ENCODE measurements around the gene PRR23E.

PRR23E gene

DNA sequence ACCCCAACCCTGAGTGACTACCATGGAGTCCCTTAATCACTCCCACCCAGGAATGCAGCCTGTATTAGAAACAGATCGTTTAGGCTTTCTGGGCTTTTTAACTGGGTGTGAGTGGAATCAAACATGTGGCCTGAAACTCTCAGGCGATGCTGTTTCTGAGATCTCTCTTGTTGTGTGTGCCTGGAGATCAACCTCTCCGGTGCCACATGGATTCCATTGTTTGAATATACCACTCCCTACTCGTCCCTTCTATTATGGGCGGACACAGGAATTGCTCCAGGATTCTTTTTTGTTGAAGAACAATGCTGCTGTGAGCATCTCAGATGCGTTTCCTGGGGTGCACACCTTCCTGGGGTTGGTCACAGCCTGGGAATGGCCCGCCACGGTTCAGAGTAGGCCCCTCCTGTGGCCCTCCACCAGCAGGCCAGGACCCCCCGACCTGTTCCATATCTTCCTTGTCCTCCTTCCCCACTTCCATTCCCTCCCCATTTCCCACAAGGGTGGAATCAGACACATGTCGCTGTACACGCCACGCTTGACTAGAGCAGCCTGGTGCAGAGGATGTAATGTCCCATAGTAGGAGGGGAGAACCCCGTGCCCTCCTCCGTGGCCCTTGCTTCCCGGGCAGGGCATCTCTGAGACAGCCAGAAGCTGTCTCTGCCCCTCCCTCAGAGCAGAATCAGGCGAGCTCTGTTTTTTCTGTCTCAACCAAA lies 36.4 kb upstream of the PRR23E start:
- no peak overlapping the region for H3K4me3 ChIP-seq (ENCODE audit: low read length)
- H3K27ac ChIP-seq (ENCODE audit: low read length) = no peak overlapping the region
- H3K9ac ChIP-seq (ENCODE audit: low read length) = no peak overlapping the region
- H3K36me3 ChIP-seq (ENCODE audit: control insufficient read depth, low read depth, low read length) = no peaks in the 10 kb centered on the region
- H3K9me3 ChIP-seq (ENCODE audit: control insufficient read depth, low read depth, low read length) = no peaks in the 10 kb centered on the region
- H3K27me3 ChIP-seq (ENCODE audit: control insufficient read depth, insufficient read depth, low read length) = no peaks in the 10 kb centered on the region
- peaks cover 9% of the 10 kb centered on the region for H3K4me1 ChIP-seq (ENCODE audit: control insufficient read depth, low read depth, low read length)

DNA sequence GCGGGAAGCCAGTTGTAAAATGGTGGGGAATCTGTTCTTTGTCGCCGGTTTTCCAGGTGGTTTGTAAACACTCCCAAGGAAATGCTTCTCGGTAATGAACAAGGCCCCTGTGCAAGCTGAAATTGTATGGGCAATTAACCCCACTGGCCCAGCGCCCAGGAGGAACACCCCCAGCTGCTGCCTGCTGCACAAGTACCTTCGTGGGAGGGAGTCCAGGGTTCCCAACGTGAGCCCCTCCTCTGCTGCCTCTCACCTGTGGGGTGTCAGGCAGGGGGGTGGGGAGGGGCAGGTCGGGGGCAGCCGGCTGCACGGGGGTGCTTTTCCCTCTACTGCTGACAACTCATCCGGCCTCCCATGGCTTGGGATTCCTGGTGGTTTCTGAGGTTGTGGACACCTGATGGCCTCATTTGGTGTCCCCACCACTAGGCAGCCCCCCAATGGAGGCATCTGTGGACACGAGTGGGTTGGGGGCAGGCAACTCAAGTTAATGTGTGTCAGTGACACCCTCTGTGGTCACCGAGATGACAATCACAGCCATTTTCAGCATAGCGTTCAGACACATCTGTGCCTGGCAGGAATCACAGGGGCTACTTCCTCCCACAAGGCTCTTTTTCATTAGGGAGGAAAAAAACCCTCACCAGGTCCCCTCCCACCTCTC lies 35.6 kb upstream of the PRR23E start:
- Histone ChIP-seq H3K27ac (ENCODE audit: low read length) (no peak overlapping the region), H3K9me3 (ENCODE audit: control insufficient read depth, low read depth, low read length) (no peaks in the 10 kb centered on the region), H3K27me3 (ENCODE audit: control insufficient read depth, insufficient read depth, low read length) (no peaks in the 10 kb centered on the region), H3K4me3 (ENCODE audit: low read length) (no peak overlapping the region), H3K4me1 (ENCODE audit: control insufficient read depth, low read depth, low read length) (peaks cover 9% of the 10 kb centered on the region), H3K36me3 (ENCODE audit: control insufficient read depth, low read depth, low read length) (no peaks in the 10 kb centered on the region), H3K9ac (ENCODE audit: low read length) (no peak overlapping the region)

DNA sequence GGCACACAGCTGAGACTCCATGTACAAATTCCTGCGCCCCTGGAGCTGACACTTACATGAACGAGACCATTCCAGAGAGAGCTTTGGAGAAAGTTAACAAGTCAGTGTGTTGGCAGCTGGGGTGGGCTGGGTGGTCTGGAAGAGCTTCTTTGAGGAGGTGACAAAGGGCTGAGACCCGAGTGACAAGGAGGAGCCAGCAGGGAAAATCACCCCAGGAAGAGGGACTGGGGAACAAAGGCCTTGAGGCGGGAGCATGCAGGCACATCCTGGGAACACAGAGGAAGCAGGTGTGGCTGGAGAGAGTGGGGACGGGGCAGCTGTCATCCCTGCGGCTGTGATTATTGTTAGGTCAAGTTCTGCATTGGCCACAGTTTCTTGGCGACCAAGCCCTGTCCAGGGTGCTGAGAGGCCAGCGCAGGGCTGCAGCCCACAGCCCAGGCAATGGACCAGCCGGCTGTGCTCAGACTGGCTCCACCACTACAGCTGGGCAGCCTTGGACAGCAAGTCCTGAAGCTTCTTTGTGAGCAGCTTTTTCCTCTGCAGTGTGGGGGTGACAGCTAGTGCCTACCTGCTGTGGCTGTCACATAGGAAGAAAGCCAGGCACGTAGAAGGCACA lies 34.2 kb upstream of the PRR23E start:
- Histone ChIP-seq H3K9me3 (ENCODE audit: control insufficient read depth, low read depth, low read length) (no peaks in the 10 kb centered on the region), H3K36me3 (ENCODE audit: control insufficient read depth, low read depth, low read length) (no peaks in the 10 kb centered on the region), H3K27ac (ENCODE audit: low read length) (no peak overlapping the region), H3K4me1 (ENCODE audit: control insufficient read depth, low read depth, low read length) (peaks cover 9% of the 10 kb centered on the region), H3K9ac (ENCODE audit: low read length) (no peak overlapping the region), H3K27me3 (ENCODE audit: control insufficient read depth, insufficient read depth, low read length) (no peaks in the 10 kb centered on the region), H3K4me3 (ENCODE audit: low read length) (no peak overlapping the region)

DNA sequence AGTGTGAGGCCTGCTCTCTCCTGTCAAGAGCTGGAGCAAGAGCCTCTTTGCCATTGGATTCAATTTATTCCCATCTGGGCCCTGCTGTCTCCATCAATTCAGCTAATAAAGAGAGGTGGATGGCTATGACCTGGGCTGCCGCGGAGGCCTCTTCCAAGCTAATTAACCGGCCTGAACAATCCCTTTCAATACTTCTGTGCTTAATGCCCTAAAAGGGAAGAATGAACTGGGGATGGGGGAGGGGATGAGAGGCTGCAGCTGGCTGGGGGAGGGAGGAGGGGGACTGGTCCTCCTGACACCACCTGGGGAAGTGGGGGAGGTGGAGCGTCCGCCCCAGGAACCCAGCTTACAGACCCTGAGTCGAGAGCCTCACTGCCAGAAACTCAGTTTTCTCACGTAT lies 33.4 kb upstream of the PRR23E start:
- H3K36me3 ChIP-seq (ENCODE audit: control insufficient read depth, low read depth, low read length) = no peaks in the 10 kb centered on the region
- H3K9ac ChIP-seq (ENCODE audit: low read length) = no peak overlapping the region
- no peak overlapping the region for H3K27ac ChIP-seq (ENCODE audit: low read length)
- H3K27me3 ChIP-seq (ENCODE audit: control insufficient read depth, insufficient read depth, low read length) = no peaks in the 10 kb centered on the region
- H3K9me3 ChIP-seq (ENCODE audit: control insufficient read depth, low read depth, low read length) = no peaks in the 10 kb centered on the region
- no peak overlapping the region for H3K4me3 ChIP-seq (ENCODE audit: low read length)
- H3K4me1 ChIP-seq (ENCODE audit: control insufficient read depth, low read depth, low read length) = peaks cover 9% of the 10 kb centered on the region

DNA sequence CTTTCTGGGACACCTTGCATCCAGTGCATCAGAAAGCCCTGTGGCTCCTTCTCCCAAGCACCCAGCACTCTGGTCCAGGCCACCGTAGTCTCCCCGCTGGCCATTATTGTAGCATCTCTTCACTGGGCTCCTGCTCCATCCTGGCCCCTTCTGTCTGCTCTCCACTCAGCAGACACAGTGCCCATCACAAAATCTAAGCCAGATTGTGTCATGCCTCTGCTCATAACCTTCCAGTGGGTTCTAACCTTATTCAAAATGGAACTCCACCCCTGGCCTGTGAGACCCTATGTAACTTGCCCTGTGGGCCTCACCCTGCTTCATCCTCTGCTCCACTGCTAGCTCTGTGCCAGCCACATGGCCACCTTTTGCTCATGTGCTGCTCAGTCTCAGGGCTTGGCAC lies 31.7 kb upstream of the PRR23E start:
- no peaks in the 10 kb centered on the region for H3K9me3 ChIP-seq (ENCODE audit: control insufficient read depth, low read depth, low read length)
- H3K4me1 ChIP-seq (ENCODE audit: control insufficient read depth, low read depth, low read length) = peaks cover 9% of the 10 kb centered on the region
- no peaks in the 10 kb centered on the region for H3K36me3 ChIP-seq (ENCODE audit: control insufficient read depth, low read depth, low read length)
- no peak overlapping the region for H3K27ac ChIP-seq (ENCODE audit: low read length)
- H3K27me3 ChIP-seq (ENCODE audit: control insufficient read depth, insufficient read depth, low read length) = no peaks in the 10 kb centered on the region
- no peak overlapping the region for H3K9ac ChIP-seq (ENCODE audit: low read length)
- H3K4me3 ChIP-seq (ENCODE audit: low read length) = no peak overlapping the region

DNA sequence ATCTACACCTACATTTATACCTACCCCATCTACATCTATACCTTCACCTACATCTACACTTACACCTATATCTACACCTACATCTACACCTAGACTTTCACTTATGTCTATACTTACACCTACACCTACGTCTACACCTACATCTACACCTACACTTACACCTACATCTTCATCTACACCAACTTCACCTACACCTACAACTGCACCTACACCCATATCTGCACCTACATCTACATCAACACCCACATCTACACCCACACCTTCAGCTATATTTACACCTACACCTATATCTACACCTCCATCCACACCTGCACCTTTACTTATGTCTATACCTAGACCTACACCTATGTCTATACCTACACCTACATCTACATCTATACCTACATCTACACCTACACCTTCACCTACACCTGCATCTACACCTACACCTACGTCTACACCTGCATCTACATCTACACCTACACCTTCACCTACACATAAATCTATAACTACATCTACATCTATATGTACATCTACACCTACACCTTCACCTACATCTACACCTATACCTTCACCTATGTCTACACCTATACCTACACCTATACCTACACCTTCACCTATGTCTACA lies 30.9 kb upstream of the PRR23E start:
- Histone ChIP-seq H3K9me3 (ENCODE audit: control insufficient read depth, low read depth, low read length) (no peaks in the 10 kb centered on the region), H3K4me3 (ENCODE audit: low read length) (no peak overlapping the region), H3K4me1 (ENCODE audit: control insufficient read depth, low read depth, low read length) (peaks cover 9% of the 10 kb centered on the region), H3K27ac (ENCODE audit: low read length) (no peak overlapping the region), H3K36me3 (ENCODE audit: control insufficient read depth, low read depth, low read length) (no peaks in the 10 kb centered on the region), H3K9ac (ENCODE audit: low read length) (no peak overlapping the region), H3K27me3 (ENCODE audit: control insufficient read depth, insufficient read depth, low read length) (no peaks in the 10 kb centered on the region)

DNA sequence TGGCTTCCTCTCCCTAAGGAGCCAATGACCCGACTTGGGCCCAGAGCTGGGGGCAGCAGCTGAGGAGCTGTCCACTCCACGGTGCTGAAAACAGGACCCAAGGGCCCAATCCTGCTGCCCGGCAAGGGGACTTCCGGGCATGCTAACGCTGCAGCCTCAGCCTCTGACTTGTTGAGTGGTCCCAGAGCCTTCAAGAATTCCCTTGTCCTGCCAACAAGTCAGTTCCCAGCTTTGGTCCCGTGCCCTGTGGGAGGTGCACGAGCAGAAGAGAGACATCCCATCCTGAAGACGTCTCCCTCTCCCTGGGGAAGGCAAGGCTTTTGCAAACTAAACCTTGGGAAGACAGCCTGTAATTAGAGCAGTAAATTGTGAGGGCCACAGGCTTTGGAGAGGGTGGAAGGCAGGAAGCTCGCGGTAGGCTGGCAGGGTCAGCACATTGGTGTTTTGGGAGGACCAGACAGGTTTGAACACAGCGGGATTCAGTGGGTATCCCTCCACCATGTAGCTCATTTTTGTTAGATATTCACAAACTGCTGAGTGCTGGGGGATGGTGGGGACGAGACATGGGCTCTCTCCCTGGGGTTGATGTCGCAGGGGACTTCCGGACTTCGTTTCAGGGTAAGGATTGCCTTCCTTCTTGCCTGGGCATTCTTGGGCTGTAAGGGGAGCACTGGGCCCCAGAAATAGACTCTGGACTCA lies 29.8 kb upstream of the PRR23E start:
- peaks cover 9% of the 10 kb centered on the region for H3K4me1 ChIP-seq (ENCODE audit: control insufficient read depth, low read depth, low read length)
- H3K9ac ChIP-seq (ENCODE audit: low read length) = no peak overlapping the region
- H3K9me3 ChIP-seq (ENCODE audit: control insufficient read depth, low read depth, low read length) = no peaks in the 10 kb centered on the region
- H3K27ac ChIP-seq (ENCODE audit: low read length) = no peak overlapping the region
- H3K36me3 ChIP-seq (ENCODE audit: control insufficient read depth, low read depth, low read length) = no peaks in the 10 kb centered on the region
- H3K27me3 ChIP-seq (ENCODE audit: control insufficient read depth, insufficient read depth, low read length) = no peaks in the 10 kb centered on the region
- H3K4me3 ChIP-seq (ENCODE audit: low read length) = no peak overlapping the region

DNA sequence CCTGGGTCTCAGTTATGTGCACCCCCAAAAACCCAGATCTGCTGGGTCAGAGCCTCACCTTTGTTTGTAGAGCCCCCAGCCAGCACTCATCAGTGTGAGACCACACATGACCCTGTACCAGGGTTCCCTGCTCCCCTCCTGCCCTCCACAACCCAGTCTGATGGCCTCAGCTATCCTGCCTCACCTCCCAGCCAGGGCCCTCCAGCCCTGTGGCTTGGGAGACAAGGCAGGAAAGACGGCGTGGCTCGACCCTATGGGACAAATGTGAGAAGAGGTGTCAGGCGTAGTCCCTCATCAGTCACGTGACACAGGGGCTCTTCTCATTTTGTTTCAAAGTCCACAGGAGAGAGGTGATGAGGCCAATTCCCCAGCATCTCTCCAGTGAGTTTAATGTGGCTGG lies 28.3 kb upstream of the PRR23E start:
- Histone ChIP-seq H3K27ac (ENCODE audit: low read length) (no peak overlapping the region), H3K36me3 (ENCODE audit: control insufficient read depth, low read depth, low read length) (no peaks in the 10 kb centered on the region), H3K4me1 (ENCODE audit: control insufficient read depth, low read depth, low read length) (peaks cover 3% of the 10 kb centered on the region), H3K9me3 (ENCODE audit: control insufficient read depth, low read depth, low read length) (no peaks in the 10 kb centered on the region), H3K4me3 (ENCODE audit: low read length) (no peak overlapping the region), H3K27me3 (ENCODE audit: control insufficient read depth, insufficient read depth, low read length) (no peaks in the 10 kb centered on the region), H3K9ac (ENCODE audit: low read length) (no peak overlapping the region)

DNA sequence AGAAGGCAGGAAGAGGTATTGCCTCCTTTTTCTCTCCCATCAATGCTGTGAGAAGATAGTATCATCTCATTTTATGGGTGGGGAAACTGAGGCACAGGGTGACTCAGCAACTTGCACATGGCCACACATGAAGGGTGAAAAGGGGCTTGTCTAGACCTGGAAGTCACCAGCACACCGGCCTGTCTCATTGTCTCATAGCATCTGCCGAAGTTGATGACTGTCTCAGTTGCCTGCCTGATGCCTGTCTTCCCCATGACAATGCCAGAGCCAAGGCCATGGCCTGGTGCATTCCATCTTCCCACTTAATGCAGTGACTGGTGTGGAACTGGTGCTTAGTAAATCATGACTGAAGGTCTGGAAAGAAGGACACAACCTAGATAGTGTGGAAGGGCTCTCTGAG lies 27.9 kb upstream of the PRR23E start:
- no peak overlapping the region for H3K4me3 ChIP-seq (ENCODE audit: low read length)
- no peak overlapping the region for H3K27ac ChIP-seq (ENCODE audit: low read length)
- H3K27me3 ChIP-seq (ENCODE audit: control insufficient read depth, insufficient read depth, low read length) = no peaks in the 10 kb centered on the region
- no peaks in the 10 kb centered on the region for H3K9me3 ChIP-seq (ENCODE audit: control insufficient read depth, low read depth, low read length)
- H3K4me1 ChIP-seq (ENCODE audit: control insufficient read depth, low read depth, low read length) = no peaks in the 10 kb centered on the region
- H3K36me3 ChIP-seq (ENCODE audit: control insufficient read depth, low read depth, low read length) = no peaks in the 10 kb centered on the region
- no peak overlapping the region for H3K9ac ChIP-seq (ENCODE audit: low read length)

DNA sequence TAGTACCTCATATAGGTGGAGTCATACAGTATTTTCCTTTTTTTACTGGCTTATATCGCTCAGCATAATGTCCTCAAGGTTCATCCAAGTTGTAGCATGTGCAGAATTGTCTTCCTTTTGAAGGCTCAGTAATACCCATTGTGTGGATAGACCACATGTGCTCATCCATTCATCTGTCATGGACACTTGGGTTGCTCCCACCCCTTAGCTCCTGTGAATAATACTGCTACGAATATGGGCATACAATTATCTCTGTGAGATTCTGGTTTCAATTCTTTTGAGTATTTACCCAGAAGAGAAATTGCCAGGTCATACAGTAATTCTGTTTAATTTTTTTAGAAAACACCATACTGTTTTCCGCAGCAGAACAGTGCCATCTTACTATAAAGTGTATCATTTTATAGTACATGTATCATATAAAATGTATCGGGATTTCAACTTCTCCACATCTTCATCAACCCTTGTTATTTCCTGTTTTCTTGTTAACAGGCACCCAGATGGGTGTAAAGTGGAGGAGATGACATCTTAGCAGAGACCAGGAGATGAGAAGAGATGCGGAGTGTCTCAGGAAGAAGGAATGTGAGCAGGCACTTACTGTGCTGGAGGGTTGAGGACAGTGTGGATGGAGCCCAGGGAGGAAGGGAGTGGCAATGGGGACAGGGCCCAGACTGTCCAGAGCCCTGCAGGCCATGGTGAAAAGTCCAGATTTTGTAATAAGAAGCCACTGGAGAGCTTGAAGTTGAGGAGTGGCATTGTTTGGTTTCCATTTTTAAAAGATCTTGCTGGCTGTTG lies 27.0 kb upstream of the PRR23E start:
- no peaks in the 10 kb centered on the region for H3K27me3 ChIP-seq (ENCODE audit: control insufficient read depth, insufficient read depth, low read length)
- H3K27ac ChIP-seq (ENCODE audit: low read length) = no peak overlapping the region
- H3K4me3 ChIP-seq (ENCODE audit: low read length) = no peak overlapping the region
- no peaks in the 10 kb centered on the region for H3K36me3 ChIP-seq (ENCODE audit: control insufficient read depth, low read depth, low read length)
- no peaks in the 10 kb centered on the region for H3K4me1 ChIP-seq (ENCODE audit: control insufficient read depth, low read depth, low read length)
- no peak overlapping the region for H3K9ac ChIP-seq (ENCODE audit: low read length)
- no peaks in the 10 kb centered on the region for H3K9me3 ChIP-seq (ENCODE audit: control insufficient read depth, low read depth, low read length)
